ENCODE results near the gene UBE2D2.

The UBE2D2 gene

DNA sequence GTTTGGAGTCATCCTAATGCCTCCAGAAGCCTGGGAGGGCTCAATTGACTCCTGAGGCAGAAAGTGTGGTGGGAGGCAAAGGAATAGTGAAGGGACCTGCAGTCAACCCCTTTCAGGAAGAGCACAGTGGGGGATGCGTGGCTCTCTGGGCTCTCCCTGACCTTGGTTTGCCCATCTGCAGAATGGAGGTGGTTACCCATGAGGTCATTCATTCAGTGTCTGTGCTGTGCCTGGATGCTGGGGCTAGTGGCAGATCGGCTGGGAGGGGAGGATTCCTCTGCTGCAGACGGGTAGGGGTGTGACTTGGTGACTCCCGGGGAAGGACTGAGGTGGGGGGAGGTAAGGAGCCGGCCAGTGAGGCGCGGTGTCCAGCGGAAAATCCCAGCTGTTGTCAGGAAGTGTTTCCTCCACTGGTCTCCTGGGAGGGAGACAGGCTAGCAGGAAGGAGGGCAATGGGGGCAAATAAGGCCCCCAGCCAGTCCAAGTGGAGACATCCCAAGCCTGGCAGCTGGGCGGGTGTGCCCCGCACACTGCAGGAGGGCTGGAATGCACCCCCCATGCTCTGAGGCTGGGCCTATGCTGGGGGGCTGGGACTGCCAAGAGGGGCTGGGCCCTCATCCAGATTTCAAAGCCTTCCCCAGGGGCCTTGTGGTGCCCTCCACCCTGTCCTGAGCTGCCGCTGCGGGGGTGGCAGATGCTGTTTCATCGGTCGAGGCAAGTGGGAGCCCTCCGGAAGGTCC lies 98.0 kb downstream of the UBE2D2 start:
- peak overlapping the region; percentile 43 for H3K4me3 ChIP-seq (ENCODE audit: low read length)
- H3K27ac ChIP-seq (ENCODE audit: low read depth, low read length), result peak overlapping the region; percentile 86
- no peak overlapping the region for H3K9ac ChIP-seq (ENCODE audit: low read length)
- peaks cover 56% of the 10 kb centered on the region for H3K4me1 ChIP-seq (ENCODE audit: control insufficient read depth, insufficient read depth, low read length)
- no peaks in the 10 kb centered on the region for H3K36me3 ChIP-seq (ENCODE audit: control insufficient read depth, insufficient read depth, low read length)
- H3K27me3 ChIP-seq (ENCODE audit: control insufficient read depth, insufficient read depth, low read length), result no peaks in the 10 kb centered on the region

DNA sequence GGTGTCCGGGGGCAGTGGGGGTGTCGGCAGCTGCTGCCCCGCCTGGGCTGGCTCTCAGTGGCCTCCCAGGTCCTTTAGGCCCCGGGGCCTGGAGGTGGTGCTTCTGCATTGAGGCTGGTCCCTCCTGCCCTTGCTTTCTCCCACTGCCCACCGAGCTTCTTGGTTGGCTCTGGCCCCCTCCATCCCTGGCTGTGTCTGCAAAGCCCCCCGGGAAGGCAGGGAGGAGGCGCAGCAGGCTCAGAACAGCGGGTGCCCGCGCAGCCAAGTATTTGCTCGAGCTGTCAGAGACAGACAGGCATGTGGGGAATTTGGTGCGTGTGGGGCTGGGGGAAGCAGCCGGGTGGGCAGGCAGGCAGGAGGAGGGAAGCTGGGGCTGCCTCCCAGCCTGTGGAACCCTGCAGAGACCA lies 98.6 kb downstream of the UBE2D2 start:
- H3K27ac ChIP-seq (ENCODE audit: low read depth, low read length), result peak overlapping the region; percentile 86
- peak overlapping the region; percentile 29 for H3K9ac ChIP-seq (ENCODE audit: low read length)
- peak overlapping the region; percentile 43 for H3K4me3 ChIP-seq (ENCODE audit: low read length)
- H3K36me3 ChIP-seq (ENCODE audit: control insufficient read depth, insufficient read depth, low read length), result no peaks in the 10 kb centered on the region
- peaks cover 50% of the 10 kb centered on the region for H3K4me1 ChIP-seq (ENCODE audit: control insufficient read depth, insufficient read depth, low read length)
- H3K27me3 ChIP-seq (ENCODE audit: control insufficient read depth, insufficient read depth, low read length), result no peaks in the 10 kb centered on the region

DNA sequence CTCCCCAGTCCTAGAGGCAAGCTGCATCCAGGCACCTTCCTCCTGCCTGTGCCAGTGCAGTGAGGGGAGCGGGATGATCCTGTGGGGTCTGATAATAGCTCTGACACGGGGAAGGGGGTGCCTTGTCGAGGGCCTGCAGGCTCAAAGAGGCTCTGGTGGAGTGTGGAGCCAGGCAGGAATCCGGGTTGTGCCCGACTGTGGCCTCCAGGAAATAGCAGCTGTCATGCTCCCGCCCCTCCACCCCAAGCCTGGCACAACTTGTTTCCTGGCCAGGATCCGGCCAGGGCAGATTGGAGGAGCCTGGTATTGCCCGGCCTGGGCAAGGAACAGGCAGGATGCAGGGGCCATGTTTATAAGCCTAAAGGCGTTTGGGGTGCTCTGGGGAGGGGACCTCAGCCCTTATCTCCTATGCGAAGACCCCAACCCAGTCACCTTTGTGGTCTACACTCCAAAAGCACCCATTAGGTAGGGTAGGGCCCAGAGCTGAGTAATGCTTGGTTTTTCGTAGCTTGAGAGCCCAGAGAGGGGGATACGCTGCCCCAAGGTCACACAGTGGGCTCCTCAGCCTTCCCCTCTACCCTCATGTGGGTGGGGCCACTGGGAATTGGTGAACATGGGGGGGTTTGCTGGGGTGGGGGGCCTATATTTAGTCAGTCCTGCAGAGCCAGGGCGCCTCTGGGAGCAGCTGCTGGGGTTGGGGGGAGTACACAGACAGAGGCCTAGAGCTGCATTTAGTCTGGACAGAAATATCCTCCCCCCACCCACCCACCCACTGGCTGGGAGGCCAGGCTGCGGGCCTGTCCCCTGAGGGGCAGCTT lies 99.2 kb downstream of the UBE2D2 start:
- Histone ChIP-seq H3K9ac (ENCODE audit: low read length) (peak overlapping the region; percentile 29), H3K4me3 (ENCODE audit: low read length) (peak overlapping the region; percentile 43), H3K4me1 (ENCODE audit: control insufficient read depth, insufficient read depth, low read length) (peaks cover 45% of the 10 kb centered on the region)

DNA sequence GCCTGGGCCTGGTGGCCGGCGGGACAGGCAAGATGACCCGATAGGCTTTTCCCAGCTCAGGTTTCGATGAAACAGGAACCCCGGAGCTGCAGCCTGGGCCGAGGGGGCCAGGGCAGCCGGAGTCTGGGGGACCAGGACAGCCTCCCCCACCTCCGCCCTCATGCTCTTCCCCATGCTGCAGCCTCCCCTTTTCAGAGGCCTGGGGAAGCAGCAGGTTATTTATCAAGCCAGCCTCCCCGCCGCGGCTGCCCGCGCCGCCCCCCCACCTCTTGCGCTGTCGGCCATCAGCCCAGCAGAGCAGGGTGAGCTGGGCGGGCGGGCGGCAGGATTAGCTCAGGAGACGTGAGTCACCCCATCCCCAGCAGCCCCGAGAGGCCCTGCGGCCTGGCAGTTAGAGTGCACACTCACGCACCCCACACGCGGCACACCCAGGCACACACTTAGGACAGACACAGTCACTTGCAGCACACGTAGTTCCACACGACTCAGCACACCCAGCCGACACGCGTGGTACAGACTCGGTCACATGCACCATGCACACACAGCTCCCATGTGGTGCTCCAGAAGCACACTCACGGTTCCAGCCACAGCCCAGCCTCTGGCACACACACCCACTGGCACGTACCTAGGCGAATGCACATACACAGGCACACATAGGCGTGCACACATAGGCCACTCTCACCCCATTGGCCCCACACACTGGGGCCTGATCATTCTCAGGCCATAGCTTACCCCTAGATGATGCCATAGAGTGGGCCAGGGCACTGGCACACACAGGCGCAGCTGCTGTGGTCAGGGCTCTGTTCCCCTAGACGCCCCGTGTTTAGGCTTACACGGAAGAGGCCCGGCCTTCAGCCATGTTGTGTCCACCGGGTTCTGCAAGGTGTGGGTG lies 100.0 kb downstream of the UBE2D2 start:
- Histone ChIP-seq H3K27ac (ENCODE audit: low read depth, low read length) (peak overlapping the region; percentile 81), H3K4me3 (ENCODE audit: low read length) (peak overlapping the region; percentile 35), H3K4me1 (ENCODE audit: control insufficient read depth, insufficient read depth, low read length) (peaks cover 38% of the 10 kb centered on the region), H3K36me3 (ENCODE audit: control insufficient read depth, insufficient read depth, low read length) (no peaks in the 10 kb centered on the region), H3K27me3 (ENCODE audit: control insufficient read depth, insufficient read depth, low read length) (no peaks in the 10 kb centered on the region), H3K9ac (ENCODE audit: low read length) (no peak overlapping the region)

More for the DNA sequence above, 99.2 kb downstream of the UBE2D2 start:
- no peaks in the 10 kb centered on the region for H3K36me3 ChIP-seq (ENCODE audit: control insufficient read depth, insufficient read depth, low read length)
- H3K27me3 ChIP-seq (ENCODE audit: control insufficient read depth, insufficient read depth, low read length), result no peaks in the 10 kb centered on the region
- H3K27ac ChIP-seq (ENCODE audit: low read depth, low read length), result peak overlapping the region; percentile 86

DNA sequence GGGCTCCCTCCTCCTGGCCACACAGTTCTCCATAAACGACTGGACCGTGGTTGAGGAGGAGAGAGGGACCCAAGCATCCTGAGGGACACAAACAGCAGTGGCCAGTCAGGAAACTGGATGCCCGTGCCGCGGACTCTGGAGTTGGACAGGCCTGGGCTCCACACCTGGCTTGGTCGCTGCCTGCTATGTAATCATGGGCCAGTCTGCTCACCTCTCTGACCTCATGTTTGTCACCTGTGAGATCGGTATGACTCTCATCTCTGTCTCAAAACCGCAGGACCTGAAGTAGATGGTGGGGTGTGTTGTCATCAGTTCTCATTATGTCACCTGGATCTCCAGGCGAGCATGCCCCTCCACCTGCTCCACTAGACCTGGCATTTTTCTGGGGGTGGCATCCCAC lies 101.5 kb downstream of the UBE2D2 start:
- H3K4me1 ChIP-seq (ENCODE audit: control insufficient read depth, insufficient read depth, low read length), result peaks cover 41% of the 10 kb centered on the region
- H3K27ac ChIP-seq (ENCODE audit: low read depth, low read length), result no peak overlapping the region
- no peaks in the 10 kb centered on the region for H3K27me3 ChIP-seq (ENCODE audit: control insufficient read depth, insufficient read depth, low read length)
- H3K9ac ChIP-seq (ENCODE audit: low read length), result no peak overlapping the region
- no peak overlapping the region for H3K4me3 ChIP-seq (ENCODE audit: low read length)
- H3K36me3 ChIP-seq (ENCODE audit: control insufficient read depth, insufficient read depth, low read length), result no peaks in the 10 kb centered on the region

DNA sequence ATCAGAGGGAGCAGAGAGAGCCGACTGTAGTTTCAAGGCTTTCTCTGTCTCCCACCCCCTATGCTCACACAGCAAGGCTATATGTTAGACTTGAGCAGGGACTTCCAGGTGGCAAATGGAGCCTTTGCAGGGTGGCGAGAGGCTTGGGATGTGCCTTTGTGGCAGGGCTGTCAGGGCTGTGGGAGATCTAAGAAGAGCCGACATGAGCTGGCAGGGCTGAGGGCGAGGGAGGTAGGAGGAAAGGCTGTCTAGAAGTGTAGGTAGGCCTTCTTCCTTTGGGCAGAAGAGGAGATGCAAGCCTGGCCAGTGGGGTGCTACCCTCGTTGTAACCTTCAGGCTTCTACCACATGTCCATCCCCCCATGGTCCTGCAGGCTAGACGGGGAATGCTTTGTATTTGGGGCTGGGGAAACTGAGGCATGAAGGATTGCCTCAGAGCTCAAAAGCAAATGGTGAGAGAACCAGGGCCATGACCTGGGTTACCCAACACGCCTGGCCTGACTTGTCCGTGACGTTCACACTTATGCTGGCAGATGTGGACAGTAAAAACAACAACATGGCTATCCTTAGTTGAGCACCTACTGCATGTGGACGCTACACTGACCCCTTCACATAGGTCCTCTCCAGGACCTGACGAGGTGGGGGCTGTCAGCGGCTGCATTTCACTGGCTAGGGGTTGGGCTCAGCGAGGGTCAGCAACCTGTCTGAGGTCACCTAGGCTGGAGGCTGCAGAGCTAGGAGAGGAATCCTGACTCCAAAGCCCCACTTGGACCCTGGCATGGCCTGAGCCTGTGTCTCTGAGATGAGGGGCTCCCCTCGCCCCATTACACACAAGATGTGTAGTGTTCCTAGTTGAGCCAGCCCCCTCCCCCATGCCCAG lies 102.3 kb downstream of the UBE2D2 start:
- no peak overlapping the region for H3K4me3 ChIP-seq (ENCODE audit: low read length)
- H3K36me3 ChIP-seq (ENCODE audit: control insufficient read depth, insufficient read depth, low read length), result no peaks in the 10 kb centered on the region
- peaks cover 36% of the 10 kb centered on the region for H3K4me1 ChIP-seq (ENCODE audit: control insufficient read depth, insufficient read depth, low read length)
- H3K27me3 ChIP-seq (ENCODE audit: control insufficient read depth, insufficient read depth, low read length), result no peaks in the 10 kb centered on the region
- H3K9ac ChIP-seq (ENCODE audit: low read length), result no peak overlapping the region
- no peak overlapping the region for H3K27ac ChIP-seq (ENCODE audit: low read depth, low read length)

DNA sequence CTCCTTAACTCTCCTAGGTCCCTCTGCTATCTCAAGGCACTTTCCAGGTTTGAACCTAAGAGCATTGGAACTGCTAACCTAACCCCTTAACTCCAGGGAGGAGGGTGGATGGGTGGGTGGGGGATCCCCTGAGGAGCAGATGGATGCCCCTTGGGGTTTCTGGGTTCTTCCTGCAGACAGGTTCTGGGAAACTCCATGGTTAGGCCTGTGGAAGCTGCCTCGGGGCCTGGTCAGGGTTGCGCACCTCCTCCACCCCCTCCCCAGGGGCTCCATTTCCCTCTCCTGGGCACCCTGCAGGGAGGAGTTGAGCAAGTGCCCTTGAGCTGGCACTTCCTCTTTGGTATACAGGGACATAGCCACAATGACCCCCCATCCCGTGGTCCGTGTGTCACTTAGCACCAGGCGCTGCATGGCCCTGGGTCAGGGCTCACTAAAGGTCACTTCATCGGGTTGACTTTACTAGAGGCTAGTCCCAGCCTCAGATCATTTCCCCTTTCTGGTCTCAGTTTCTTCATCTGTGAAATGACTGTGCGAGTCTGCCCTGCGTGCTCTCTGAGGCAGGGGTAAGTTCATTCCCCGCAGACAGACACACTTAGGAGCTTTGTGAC lies 103.1 kb downstream of the UBE2D2 start:
- Histone ChIP-seq H3K27ac (ENCODE audit: low read depth, low read length) (no peak overlapping the region), H3K27me3 (ENCODE audit: control insufficient read depth, insufficient read depth, low read length) (no peaks in the 10 kb centered on the region), H3K9ac (ENCODE audit: low read length) (no peak overlapping the region), H3K4me1 (ENCODE audit: control insufficient read depth, insufficient read depth, low read length) (peaks cover 36% of the 10 kb centered on the region), H3K4me3 (ENCODE audit: low read length) (no peak overlapping the region), H3K36me3 (ENCODE audit: control insufficient read depth, insufficient read depth, low read length) (no peaks in the 10 kb centered on the region)

DNA sequence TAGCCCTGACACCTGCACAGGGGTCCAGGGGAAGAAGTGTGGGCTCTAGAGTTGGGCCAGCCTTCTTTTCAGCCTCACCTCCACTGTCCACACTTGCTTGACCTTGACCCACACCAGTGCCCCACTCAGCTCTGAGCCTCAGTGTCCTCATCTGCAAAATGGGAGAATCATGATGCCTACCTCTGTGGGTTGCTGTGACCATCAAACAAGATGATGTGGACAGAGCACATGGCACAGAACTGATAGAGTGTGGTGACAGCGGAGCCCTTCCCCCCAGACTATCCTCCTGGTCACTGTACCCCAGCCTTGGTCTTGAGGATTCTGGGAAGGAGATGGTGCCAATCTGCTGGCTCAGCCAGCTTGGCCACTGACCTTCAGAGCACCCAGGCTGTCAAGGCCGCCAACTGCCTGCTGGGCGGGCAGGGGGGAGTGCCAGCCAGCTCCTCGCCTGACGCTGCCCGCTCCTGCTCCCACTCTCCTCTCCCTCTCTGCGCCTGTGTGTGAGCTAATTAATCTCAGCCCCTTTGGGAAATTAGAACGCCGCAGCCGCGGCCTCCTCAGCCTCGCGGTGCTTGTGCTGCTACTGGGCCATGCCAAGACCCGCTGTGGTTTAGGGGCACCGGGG lies 103.7 kb downstream of the UBE2D2 start:
- Histone ChIP-seq H3K4me1 (ENCODE audit: control insufficient read depth, insufficient read depth, low read length) (peaks cover 31% of the 10 kb centered on the region), H3K9ac (ENCODE audit: low read length) (no peak overlapping the region), H3K27me3 (ENCODE audit: control insufficient read depth, insufficient read depth, low read length) (no peaks in the 10 kb centered on the region), H3K36me3 (ENCODE audit: control insufficient read depth, insufficient read depth, low read length) (no peaks in the 10 kb centered on the region), H3K27ac (ENCODE audit: low read depth, low read length) (peak overlapping the region; percentile 12), H3K4me3 (ENCODE audit: low read length) (no peak overlapping the region)

DNA sequence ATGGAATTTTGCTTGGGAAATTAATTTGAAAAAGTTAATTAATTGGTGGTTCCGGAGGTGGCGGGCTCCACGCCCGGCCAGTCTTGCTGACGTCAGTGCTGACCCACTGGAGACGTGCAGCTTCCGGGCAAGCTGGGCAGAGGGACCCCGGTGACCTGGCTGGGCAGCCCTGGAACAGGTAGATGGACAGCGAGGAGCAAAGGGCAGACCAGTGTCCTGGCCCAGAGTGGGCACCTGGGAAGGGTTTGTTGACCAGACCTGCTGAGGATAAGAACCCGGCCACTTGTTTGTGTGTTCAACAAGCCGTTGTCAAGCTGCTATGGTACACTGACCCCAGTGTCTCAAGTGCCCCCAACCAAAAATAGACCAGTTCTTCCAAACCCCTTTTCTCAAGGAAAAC lies 104.5 kb downstream of the UBE2D2 start:
- H3K4me3 ChIP-seq (ENCODE audit: low read length), result no peak overlapping the region
- H3K9ac ChIP-seq (ENCODE audit: low read length), result no peak overlapping the region
- H3K4me1 ChIP-seq (ENCODE audit: control insufficient read depth, insufficient read depth, low read length), result peaks cover 24% of the 10 kb centered on the region
- H3K27me3 ChIP-seq (ENCODE audit: control insufficient read depth, insufficient read depth, low read length), result no peaks in the 10 kb centered on the region
- H3K36me3 ChIP-seq (ENCODE audit: control insufficient read depth, insufficient read depth, low read length), result no peaks in the 10 kb centered on the region
- no peak overlapping the region for H3K27ac ChIP-seq (ENCODE audit: low read depth, low read length)

DNA sequence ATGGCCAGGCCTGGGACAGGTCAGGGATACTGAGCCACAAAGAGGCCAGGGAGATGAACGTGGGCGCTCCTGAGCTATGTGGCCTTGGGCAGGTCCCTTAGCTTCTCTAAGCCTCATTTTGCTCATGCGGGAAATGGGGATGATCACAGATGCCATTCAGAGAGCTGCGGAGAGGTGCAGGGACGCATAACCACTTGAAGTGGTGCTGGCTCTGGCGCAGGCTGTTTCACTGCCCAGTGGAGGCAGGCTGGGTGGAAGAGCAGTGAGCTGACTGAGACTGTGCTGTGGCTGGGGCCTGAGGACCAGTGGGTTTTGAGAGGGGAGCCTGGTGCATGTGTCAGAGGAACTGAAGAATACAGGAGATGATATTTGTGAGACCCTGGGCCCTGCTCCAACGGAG lies 105.4 kb downstream of the UBE2D2 start:
- Histone ChIP-seq H3K4me3 (ENCODE audit: low read length) (no peak overlapping the region), H3K4me1 (ENCODE audit: control insufficient read depth, insufficient read depth, low read length) (peaks cover 17% of the 10 kb centered on the region), H3K9ac (ENCODE audit: low read length) (no peak overlapping the region)

More for the DNA sequence above, 105.4 kb downstream of the UBE2D2 start:
- Histone ChIP-seq H3K27ac (ENCODE audit: low read depth, low read length) (peak overlapping the region; percentile 27), H3K27me3 (ENCODE audit: control insufficient read depth, insufficient read depth, low read length) (no peaks in the 10 kb centered on the region), H3K36me3 (ENCODE audit: control insufficient read depth, insufficient read depth, low read length) (no peaks in the 10 kb centered on the region)

All from rectal smooth muscle tissue (tissue), 1 donor.